ENCODE data around the gene TGOLN2. TPM values are rescaled to one million over a fixed set of nuclear protein-coding genes. Genes with fewer than 3 reads are reported as not detected.
A peak's percentile ranks its signal among the peaks of the same experiment; 100 is the strongest.
"Not testable (repeated sequence)": the region's sequence is repeated elsewhere in the genome, so short reads cannot be mapped to it uniquely, and the experiment has no call there.

Gene TGOLN2
- total RNA-seq, 1 donor: 129 TPM

- Histone ChIP-seq H3K27me3 (ENCODE audit: insufficient read depth, low read length) (peaks cover 9% of the 10 kb centered on the region), H3K4me2 (ENCODE audit: insufficient read depth, low read length) (no peak overlapping the region), H4K20me1 (ENCODE audit: insufficient read depth, low read length) (peaks cover 3% of the 10 kb centered on the region), H2AFZ (ENCODE audit: low read length) (no peak overlapping the region), H3K36me3 (ENCODE audit: insufficient read depth, low read length) (peaks cover 19% of the 10 kb centered on the region), H3K27ac (ENCODE audit: low read depth, low read length) (no peak overlapping the region), H3K4me1 (ENCODE audit: insufficient read depth, low read length) (peaks cover 5% of the 10 kb centered on the region), H3K4me3 (ENCODE audit: insufficient read depth, low read length) (no peak overlapping the region), H3K9me3 (ENCODE audit: low read depth, low read length) (no peaks in the 10 kb centered on the region), H3K79me2 (ENCODE audit: insufficient read depth, low read length) (no peaks in the 10 kb centered on the region)
- TF ChIP-seq CTCF (IDR thresholded peaks at IDR 0.05; ENCODE audit: extremely low read depth, low read depth, low read length): no peak
- no peak for DNase-seq (ENCODE audit: insufficient read length, low spot score, missing footprints)
Observed at GRCh38 chr2:85342156-85342555, 14.4 kb upstream of the TGOLN2 start.

GRCh38 chr2:85341269-85342029 lies 13.7 kb upstream of the TGOLN2 start:
- H4K20me1 ChIP-seq (ENCODE audit: insufficient read depth, low read length): peaks cover 3% of the 10 kb centered on the region
- H3K79me2 ChIP-seq (ENCODE audit: insufficient read depth, low read length): no peaks in the 10 kb centered on the region
- H3K36me3 ChIP-seq (ENCODE audit: insufficient read depth, low read length): peaks cover 14% of the 10 kb centered on the region
- no peaks in the 10 kb centered on the region for H3K9me3 ChIP-seq (ENCODE audit: low read depth, low read length)
- H3K27ac ChIP-seq (ENCODE audit: low read depth, low read length): no peak overlapping the region
- H3K4me2 ChIP-seq (ENCODE audit: insufficient read depth, low read length): no peak overlapping the region
- H3K27me3 ChIP-seq (ENCODE audit: insufficient read depth, low read length): peaks cover 9% of the 10 kb centered on the region
- no peak overlapping the region for H3K4me3 ChIP-seq (ENCODE audit: insufficient read depth, low read length)
- no peak overlapping the region for H2AFZ ChIP-seq (ENCODE audit: low read length)
- H3K4me1 ChIP-seq (ENCODE audit: insufficient read depth, low read length): peaks cover 5% of the 10 kb centered on the region
- DNase-seq (ENCODE audit: insufficient read length, low spot score, missing footprints): no peak
- TF ChIP-seq CTCF (IDR thresholded peaks at IDR 0.05; ENCODE audit: extremely low read depth, low read depth, low read length): no peak

- Histone ChIP-seq H2AFZ (ENCODE audit: low read length) (peak overlapping the region; percentile 62), H3K4me2 (ENCODE audit: insufficient read depth, low read length) (peak overlapping the region; percentile 74), H3K9me3 (ENCODE audit: low read depth, low read length) (no peaks in the 10 kb centered on the region), H3K79me2 (ENCODE audit: insufficient read depth, low read length) (no peaks in the 10 kb centered on the region), H3K36me3 (ENCODE audit: insufficient read depth, low read length) (peaks cover 5% of the 10 kb centered on the region), H3K4me3 (ENCODE audit: insufficient read depth, low read length) (peak overlapping the region; percentile 54), H3K27ac (ENCODE audit: low read depth, low read length) (no peak overlapping the region), H3K27me3 (ENCODE audit: insufficient read depth, low read length) (peaks cover 9% of the 10 kb centered on the region), H4K20me1 (ENCODE audit: insufficient read depth, low read length) (peaks cover 3% of the 10 kb centered on the region), H3K4me1 (ENCODE audit: insufficient read depth, low read length) (peaks cover 5% of the 10 kb centered on the region)
- TF ChIP-seq CTCF (IDR thresholded peaks at IDR 0.05; ENCODE audit: extremely low read depth, low read depth, low read length): no peak
- DNase-seq (ENCODE audit: insufficient read length, low spot score, missing footprints): no peak
Observed at GRCh38 chr2:85340034-85340892, 12.5 kb upstream of the TGOLN2 start.

- no peaks in the 10 kb centered on the region for H3K4me1 ChIP-seq (ENCODE audit: insufficient read depth, low read length)
- H4K20me1 ChIP-seq (ENCODE audit: insufficient read depth, low read length): no peaks in the 10 kb centered on the region
- H3K27ac ChIP-seq (ENCODE audit: low read depth, low read length): no peak overlapping the region
- DNase-seq (ENCODE audit: insufficient read length, low spot score, missing footprints): no peak
- H2AFZ ChIP-seq (ENCODE audit: low read length): no peak overlapping the region
- peaks cover 9% of the 10 kb centered on the region for H3K27me3 ChIP-seq (ENCODE audit: insufficient read depth, low read length)
- TF ChIP-seq CTCF (IDR thresholded peaks at IDR 0.05; ENCODE audit: extremely low read depth, low read depth, low read length): no peak
- H3K4me3 ChIP-seq (ENCODE audit: insufficient read depth, low read length): no peak overlapping the region
- no peaks in the 10 kb centered on the region for H3K79me2 ChIP-seq (ENCODE audit: insufficient read depth, low read length)
- H3K9me3 ChIP-seq (ENCODE audit: low read depth, low read length): no peaks in the 10 kb centered on the region
- H3K4me2 ChIP-seq (ENCODE audit: insufficient read depth, low read length): no peak overlapping the region
- no peaks in the 10 kb centered on the region for H3K36me3 ChIP-seq (ENCODE audit: insufficient read depth, low read length)
Observed at GRCh38 chr2:85334928-85335327, 7.1 kb upstream of the TGOLN2 start.

- not testable (repeated sequence) for H3K27ac ChIP-seq (ENCODE audit: low read depth, low read length); H3K79me2 ChIP-seq (ENCODE audit: insufficient read depth, low read length); H2AFZ ChIP-seq (ENCODE audit: low read length); H3K4me3 ChIP-seq (ENCODE audit: insufficient read depth, low read length); DNase-seq (ENCODE audit: insufficient read length, low spot score, missing footprints); H3K4me2 ChIP-seq (ENCODE audit: insufficient read depth, low read length); H3K27me3 ChIP-seq (ENCODE audit: insufficient read depth, low read length); H3K4me1 ChIP-seq (ENCODE audit: insufficient read depth, low read length); H4K20me1 ChIP-seq (ENCODE audit: insufficient read depth, low read length); H3K9me3 ChIP-seq (ENCODE audit: low read depth, low read length); H3K36me3 ChIP-seq (ENCODE audit: insufficient read depth, low read length)
Observed at GRCh38 chr2:85333877-85334276, 6.1 kb upstream of the TGOLN2 start.

Measured in osteoblast (primary cell).